Gastrocnemius medialis (tissue), 4 donors: ENCODE data around the gene TESPA1. TPM values are rescaled to one million over a fixed set of nuclear protein-coding genes. Genes with fewer than 3 reads are reported as not detected.

ENCODE experiments used
- ATAC-seq, 2 donors: fragments of 150-250 bp; one replicate each; pipeline ENCODE4 v1.9.1; 2016
- DNase-seq, 2 donors: peaks; one replicate each; pipeline ENCODE4 v3.0.0-alpha.2; 2019
- H3K27ac ChIP-seq, 4 donors: fragments of 200-600 bp; sonication (generic); 1 replicate in 1 of 4; 2 replicates in 3 of 4; pipeline ENCODE4 v1.5.1; 2016 to 2018; ENCODE audit warnings: mild to moderate bottlenecking in 2 of 4, moderate library complexity in 1 of 4
- H3K27me3 ChIP-seq, 3 donors: fragments of 200-600 bp; sonication (generic) in 2 of 3; 1 replicate in 1 of 3; 2 replicates in 2 of 3; pipeline versions ENCODE4 v1.5.1 to v1.6.0; 2016 to 2019; ENCODE audit warnings: mild to moderate bottlenecking in 1 of 3, moderate library complexity in 1 of 3
- H3K36me3 ChIP-seq, 2 donors: fragments of 200-600 bp; sonication (generic) in 1 of 2; one replicate each; pipeline ENCODE4 v1.5.1; 2017 to 2018
- H3K4me1 ChIP-seq, 2 donors: fragments of 200-600 bp; sonication (generic) in 1 of 2; one replicate each; pipeline ENCODE4 v1.5.1; 2016 to 2017; ENCODE audit warnings: mild to moderate bottlenecking in 2 of 2
- H3K4me3 ChIP-seq, 4 donors: fragments of 200-600 bp; sonication (generic) in 3 of 4; 1 replicate in 1 of 4; 2 replicates in 3 of 4; pipeline ENCODE4 v1.5.1; 2016 to 2019; ENCODE audit warnings: mild to moderate bottlenecking in 2 of 4
- H3K9me3 ChIP-seq, 3 donors: fragments of 200-600 bp; sonication (generic) in 2 of 3; 1 replicate in 1 of 3; 2 replicates in 2 of 3; pipeline ENCODE4 v1.5.1; 2016 to 2019
- POLR2A ChIP-seq, 2 donors: fragments of 450-650 bp; IDR thresholded peaks; one replicate each; pipeline ENCODE4 v1.6.1; 2017; ENCODE audit warnings: antibody characterized with exemption in 2 of 2, mild to moderate bottlenecking in 2 of 2, moderate library complexity in 2 of 2
- in situ Hi-C, 4 donors: fragments of 200-750 bp; cut with MboI; loops; one replicate each; pipeline versions ENCODE4 v1.15.0 to v1.8.0; 2017; ENCODE audit warnings: low sequenced_read_pairs in 4 of 4
- intact Hi-C: fragments of 100-400 bp; cut with DNase I; formaldehyde crosslinking; loops from one replicate; pipeline ENCODE4 v1.15.1; 2023; ENCODE audit warnings: low total_unique reads
- total RNA-seq, 4 donors: library from RNA; depleted of rRNA; stranded (reverse); fragments of >200 nt; gene quantifications; one replicate each; pipeline versions ENCODE4 v1.1.0 to v1.2.3, GENCODE V29; 2016
- TF ChIP-seq, protein P1 (sequence below), 5 experiments: fragments of 450-650 bp in 3 of 5; fragments of 200-600 bp in 2 of 5; sonication (generic) in 2 of 5; IDR thresholded peaks in 4 of 5; conservative IDR thresholded peaks in 1 of 5; 1 replicate in 4 of 5; 2 replicates in 1 of 5; pipeline ENCODE4 v1.5.1; 2016 to 2019; ENCODE audit warnings: antibody characterized with exemption in 5 of 5, mild to moderate bottlenecking in 3 of 5, moderate library complexity in 3 of 5

The TESPA1 gene
- total RNA-seq, 4 donors from 2014 or later: 0.94 to 1.1 TPM; not detected in 2

DNA sequence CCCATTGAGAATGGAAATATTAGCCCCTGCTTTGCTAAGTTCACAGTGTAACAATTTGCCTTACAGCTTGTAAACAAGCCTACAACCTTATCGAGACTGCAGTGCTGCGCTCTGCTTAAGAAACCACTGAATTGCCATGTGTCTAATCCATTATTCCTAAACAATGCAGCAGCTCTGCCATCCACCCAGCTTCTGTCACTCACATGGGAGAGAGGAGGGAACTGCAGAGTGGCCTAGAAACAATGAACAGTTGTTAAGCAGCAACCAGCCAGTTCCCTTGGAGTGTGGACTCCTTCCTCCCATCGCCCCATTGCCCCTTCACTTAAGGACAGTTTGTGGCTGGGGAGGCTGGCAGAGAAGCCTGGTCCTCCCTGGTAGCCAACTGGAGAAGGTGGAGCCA lies 42.9 kb downstream of the TESPA1 start:
- in situ Hi-C loops (loop anchor here in 1 of 4 donors (25.0 kb wide), 1 partner anchor 204 kb away; no protein-coding TSS in a partner anchor), intact Hi-C loops (no loop called here)
- Histone ChIP-seq H3K4me3 (no peak overlapping the region), H3K9me3 (no peaks in the 10 kb centered on the region), H3K36me3 (no peaks in the 10 kb centered on the region), H3K27me3 (no peaks in the 10 kb centered on the region), H3K27ac (no peak overlapping the region), H3K4me1 (no peaks in the 10 kb centered on the region)
- DNase-seq (no peak), ATAC-seq (no peak)
- TF ChIP-seq, protein P1, sequence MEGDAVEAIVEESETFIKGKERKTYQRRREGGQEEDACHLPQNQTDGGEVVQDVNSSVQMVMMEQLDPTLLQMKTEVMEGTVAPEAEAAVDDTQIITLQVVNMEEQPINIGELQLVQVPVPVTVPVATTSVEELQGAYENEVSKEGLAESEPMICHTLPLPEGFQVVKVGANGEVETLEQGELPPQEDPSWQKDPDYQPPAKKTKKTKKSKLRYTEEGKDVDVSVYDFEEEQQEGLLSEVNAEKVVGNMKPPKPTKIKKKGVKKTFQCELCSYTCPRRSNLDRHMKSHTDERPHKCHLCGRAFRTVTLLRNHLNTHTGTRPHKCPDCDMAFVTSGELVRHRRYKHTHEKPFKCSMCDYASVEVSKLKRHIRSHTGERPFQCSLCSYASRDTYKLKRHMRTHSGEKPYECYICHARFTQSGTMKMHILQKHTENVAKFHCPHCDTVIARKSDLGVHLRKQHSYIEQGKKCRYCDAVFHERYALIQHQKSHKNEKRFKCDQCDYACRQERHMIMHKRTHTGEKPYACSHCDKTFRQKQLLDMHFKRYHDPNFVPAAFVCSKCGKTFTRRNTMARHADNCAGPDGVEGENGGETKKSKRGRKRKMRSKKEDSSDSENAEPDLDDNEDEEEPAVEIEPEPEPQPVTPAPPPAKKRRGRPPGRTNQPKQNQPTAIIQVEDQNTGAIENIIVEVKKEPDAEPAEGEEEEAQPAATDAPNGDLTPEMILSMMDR (IDR thresholded peaks at IDR 0.05 in 4 of 5, conservative IDR thresholded peaks at IDR 0.05 in 1 of 5): no peak
- no peak for TF ChIP-seq POLR2A (IDR thresholded peaks at IDR 0.05)

DNA sequence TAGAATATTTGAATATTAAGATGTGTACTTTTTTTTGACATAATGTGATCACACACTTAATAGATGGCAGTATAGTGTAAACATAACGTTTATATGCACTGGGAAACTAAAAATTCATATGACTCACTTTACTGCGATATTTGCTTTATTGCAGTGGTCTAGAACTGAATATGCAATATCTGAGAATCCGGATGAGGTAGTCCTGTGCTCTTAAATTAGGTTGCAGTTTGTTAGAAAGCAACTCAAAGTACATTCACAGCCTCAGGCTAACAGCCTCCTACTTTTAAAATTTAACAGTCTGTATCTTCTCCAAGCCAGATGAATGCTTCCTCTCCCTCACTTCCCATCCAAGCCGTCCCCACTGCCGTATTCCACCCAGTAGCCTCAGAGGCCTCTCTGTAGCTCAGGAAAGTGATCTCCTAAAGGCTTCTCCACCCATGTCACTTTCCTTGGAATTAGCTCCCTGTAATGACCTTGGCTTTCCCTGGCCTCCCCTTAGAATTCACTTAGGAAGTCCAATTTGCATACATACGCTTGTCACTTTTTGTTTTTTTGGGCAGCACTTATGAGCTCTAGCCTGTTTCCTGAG lies 43.7 kb downstream of the TESPA1 start:
- TF ChIP-seq, protein P1 (IDR thresholded peaks at IDR 0.05 in 4 of 5, conservative IDR thresholded peaks at IDR 0.05 in 1 of 5): no peak
- TF ChIP-seq POLR2A (IDR thresholded peaks at IDR 0.05): no peak
- DNase-seq (no peak), ATAC-seq (no peak)
- Histone ChIP-seq H3K9me3 (no peaks in the 10 kb centered on the region), H3K4me3 (no peak overlapping the region), H3K27ac (no peak overlapping the region), H3K4me1 (no peaks in the 10 kb centered on the region), H3K36me3 (no peaks in the 10 kb centered on the region), H3K27me3 (no peaks in the 10 kb centered on the region)
- in situ Hi-C loops: loop anchor here in 1 of 4 donors (25.0 kb wide), 1 partner anchor 204 kb away; no protein-coding TSS in a partner anchor
- intact Hi-C loops: no loop called here

DNA sequence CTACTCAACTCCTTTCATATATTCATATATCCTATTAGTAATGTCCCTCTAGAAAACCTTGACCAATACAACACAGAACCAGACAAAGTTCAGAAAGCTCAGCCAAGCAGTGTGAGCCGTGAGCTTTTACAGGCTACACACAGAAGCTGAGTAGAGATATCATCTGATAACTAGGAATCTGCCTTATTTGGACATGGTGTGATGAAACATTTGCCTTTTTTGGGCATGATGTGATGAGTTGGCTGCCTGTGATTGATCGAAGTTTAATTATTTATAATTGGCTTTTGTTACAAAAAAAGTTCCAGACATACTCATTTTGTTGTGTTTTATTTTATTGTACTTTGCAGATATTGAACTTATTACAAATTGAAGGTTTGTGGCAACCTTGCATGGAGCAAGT lies 46.6 kb downstream of the TESPA1 start:
- Histone ChIP-seq H3K4me1 (no peaks in the 10 kb centered on the region), H3K4me3 (no peak overlapping the region), H3K27ac (no peak overlapping the region), H3K9me3 (no peaks in the 10 kb centered on the region), H3K36me3 (no peaks in the 10 kb centered on the region), H3K27me3 (no peaks in the 10 kb centered on the region)
- in situ Hi-C loops: loop anchor here in 1 of 4 donors (25.0 kb wide), 1 partner anchor 201 kb away; no protein-coding TSS in a partner anchor
- DNase-seq: no peak
- intact Hi-C loops: no loop called here
- no peak for TF ChIP-seq POLR2A (IDR thresholded peaks at IDR 0.05)
- TF ChIP-seq, protein P1 (IDR thresholded peaks at IDR 0.05 in 4 of 5, conservative IDR thresholded peaks at IDR 0.05 in 1 of 5): no peak
- ATAC-seq: no peak

DNA sequence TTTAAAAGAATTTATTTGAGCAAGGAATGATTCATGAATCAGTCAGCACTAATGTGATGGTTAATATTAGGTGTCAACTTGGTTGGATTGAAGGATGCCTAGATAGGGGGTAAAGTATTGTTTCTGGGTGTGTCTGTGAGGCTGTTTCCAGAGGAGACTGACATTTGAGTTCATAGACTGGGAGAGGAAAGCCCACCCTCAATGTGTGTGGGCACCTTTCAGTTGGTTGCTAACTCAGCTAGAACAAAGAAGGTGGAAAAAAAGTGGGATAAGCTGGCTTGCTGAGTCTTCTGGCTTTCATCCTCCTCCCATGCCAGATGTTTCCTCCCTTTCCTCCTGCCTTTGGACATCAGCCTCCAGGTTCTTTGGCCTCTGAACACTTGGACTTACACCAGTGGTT lies 47.2 kb downstream of the TESPA1 start:
- DNase-seq (no peak), ATAC-seq (no peak)
- Histone ChIP-seq H3K9me3 (no peaks in the 10 kb centered on the region), H3K36me3 (no peaks in the 10 kb centered on the region), H3K4me1 (no peaks in the 10 kb centered on the region), H3K27me3 (no peaks in the 10 kb centered on the region), H3K4me3 (no peak overlapping the region), H3K27ac (no peak overlapping the region)
- intact Hi-C loops: no loop called here
- in situ Hi-C loops: loop anchor here in 1 of 4 donors (25.0 kb wide), 1 partner anchor 200 kb away; no protein-coding TSS in a partner anchor
- TF ChIP-seq, protein P1 (IDR thresholded peaks at IDR 0.05 in 4 of 5, conservative IDR thresholded peaks at IDR 0.05 in 1 of 5): no peak
